ENCODE measurements around the gene TAF1C.
"Not testable (repeated sequence)": the region's sequence is repeated elsewhere in the genome, so short reads cannot be mapped to it uniquely, and the experiment has no call there.

The TAF1C gene, protein sequence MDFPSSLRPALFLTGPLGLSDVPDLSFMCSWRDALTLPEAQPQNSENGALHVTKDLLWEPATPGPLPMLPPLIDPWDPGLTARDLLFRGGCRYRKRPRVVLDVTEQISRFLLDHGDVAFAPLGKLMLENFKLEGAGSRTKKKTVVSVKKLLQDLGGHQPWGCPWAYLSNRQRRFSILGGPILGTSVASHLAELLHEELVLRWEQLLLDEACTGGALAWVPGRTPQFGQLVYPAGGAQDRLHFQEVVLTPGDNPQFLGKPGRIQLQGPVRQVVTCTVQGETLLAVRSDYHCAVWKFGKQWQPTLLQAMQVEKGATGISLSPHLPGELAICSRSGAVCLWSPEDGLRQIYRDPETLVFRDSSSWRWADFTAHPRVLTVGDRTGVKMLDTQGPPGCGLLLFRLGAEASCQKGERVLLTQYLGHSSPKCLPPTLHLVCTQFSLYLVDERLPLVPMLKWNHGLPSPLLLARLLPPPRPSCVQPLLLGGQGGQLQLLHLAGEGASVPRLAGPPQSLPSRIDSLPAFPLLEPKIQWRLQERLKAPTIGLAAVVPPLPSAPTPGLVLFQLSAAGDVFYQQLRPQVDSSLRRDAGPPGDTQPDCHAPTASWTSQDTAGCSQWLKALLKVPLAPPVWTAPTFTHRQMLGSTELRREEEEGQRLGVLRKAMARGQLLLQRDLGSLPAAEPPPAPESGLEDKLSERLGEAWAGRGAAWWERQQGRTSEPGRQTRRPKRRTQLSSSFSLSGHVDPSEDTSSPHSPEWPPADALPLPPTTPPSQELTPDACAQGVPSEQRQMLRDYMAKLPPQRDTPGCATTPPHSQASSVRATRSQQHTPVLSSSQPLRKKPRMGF

DNA sequence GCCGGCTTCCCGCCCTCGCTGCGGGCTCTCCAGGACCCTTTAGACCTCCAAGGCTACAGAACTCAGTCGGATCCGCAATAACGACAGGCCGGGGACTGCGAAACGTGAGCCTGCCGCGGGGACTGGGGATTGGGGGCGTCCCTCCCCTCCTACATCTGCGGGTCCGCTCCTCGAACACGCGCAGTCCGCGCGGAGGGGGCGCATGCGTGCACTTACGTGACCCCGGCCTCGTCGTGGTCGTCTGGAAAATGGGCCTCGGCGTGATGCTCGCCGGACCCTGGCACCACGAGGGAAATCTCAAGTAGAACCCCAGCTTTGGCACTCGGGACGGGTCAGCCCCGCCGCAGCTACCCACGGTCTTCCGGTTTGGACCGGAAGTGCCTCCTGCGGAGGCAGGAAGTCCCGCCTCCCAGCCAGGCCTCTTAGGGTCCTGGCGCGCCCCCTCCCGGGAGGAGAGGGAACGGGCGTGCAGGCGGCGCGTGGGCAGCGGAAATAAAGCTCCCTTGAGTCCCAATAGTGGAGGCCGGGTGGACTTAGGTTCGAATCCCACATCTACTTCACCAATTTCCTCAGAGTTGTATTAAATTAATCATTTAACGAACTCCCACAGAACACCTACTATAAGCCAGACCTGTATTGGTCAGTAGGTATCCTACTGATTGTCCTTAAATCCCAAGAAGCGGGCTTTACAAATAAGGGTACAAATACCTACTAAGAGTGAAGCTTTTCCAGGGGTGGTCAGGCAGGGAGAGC is at the start of gene TAF1C:
Gene TAF1C, minus strand, starts transcription at position 373 of the 753 bp plus-strand sequence. CDS start 2,069 bp downstream, outside the sequence.
- DNase-seq (ENCODE audit: low spot score), result peak; percentile 98

DNA sequence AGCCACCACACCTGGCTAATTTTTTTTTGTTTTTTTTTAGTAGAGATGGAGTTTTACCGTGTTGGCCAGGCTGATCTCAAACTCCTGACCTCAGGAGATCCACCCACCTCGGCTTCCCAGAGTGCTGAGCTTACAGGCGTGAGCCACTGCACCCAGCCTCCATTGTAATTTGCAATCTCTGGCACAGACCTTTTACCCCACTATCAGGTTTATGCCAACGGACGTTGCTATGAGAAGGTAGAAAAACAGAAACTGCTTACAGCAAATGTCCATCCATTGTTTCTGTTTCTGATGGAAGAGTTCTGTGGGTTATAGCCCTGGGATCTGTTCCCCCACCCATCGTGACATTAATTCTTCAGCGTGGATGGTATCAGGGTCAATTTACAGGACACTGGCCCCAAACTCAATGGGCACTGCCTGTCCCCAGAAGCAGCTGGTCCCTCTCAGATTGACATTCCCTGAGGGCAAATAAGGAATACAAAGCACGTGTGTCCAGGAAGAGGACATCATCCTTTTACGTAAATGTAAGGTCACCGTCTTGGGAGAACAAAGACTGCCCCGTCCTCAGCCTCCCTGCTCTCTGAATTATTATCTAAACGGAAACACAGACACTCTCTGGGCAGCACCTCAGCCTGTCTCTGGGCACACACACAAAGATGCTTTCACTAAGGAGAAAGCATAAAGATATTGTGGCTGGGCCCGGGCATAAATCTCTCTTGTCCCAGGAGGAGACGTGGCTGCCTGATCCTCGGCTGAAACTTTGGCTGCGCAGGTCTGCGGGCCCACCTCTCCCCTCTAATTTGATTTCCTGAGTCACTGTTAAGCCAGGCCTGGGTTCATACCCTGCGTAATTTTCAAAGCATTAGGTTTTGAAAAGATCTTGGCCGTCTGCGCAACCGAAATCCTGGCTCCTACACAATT is 47.7 kb upstream of the TAF1C start:
- no peak for DNase-seq (ENCODE audit: low spot score)

DNA sequence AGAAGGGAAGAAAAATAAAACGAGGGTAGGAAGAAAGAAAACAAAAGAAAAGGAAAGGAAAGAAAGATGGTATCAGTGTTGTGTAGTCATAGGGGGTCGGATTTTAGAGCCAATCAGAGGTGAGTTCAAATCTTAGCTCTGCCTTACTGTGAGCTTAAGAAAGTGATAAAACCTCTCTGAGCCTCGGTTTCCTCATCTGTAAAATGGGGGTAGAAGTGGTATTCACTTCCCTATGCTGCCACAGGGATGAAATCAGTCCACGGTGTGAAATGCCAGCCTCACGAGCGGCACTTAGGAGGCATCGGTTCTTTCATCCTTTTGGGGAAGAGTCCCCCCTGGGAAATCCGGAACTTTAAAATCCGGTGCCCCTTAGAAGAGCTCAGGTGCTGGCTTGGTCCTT is 46.9 kb upstream of the TAF1C start:
- no peak for DNase-seq (ENCODE audit: low spot score)

DNA sequence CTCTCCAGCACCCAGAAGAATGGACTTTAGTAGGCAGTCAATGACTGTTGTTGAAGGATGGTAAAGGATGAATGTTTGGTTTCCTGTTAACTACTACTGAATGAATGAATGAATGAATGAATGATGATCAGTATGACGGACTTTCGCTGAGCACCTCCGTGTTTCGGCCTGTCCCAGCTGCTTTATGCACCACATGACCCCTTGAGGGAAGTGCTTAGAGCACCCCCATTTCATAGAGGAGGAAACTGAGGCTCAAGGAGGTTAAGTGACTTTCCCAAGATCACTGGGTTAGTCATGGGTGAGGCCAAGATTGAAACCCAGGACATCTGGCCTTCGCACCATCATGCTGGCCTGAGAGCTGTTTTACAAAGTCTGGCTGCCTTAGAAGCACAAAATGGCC is 46.1 kb upstream of the TAF1C start:
- no peak for DNase-seq (ENCODE audit: low spot score)

DNA sequence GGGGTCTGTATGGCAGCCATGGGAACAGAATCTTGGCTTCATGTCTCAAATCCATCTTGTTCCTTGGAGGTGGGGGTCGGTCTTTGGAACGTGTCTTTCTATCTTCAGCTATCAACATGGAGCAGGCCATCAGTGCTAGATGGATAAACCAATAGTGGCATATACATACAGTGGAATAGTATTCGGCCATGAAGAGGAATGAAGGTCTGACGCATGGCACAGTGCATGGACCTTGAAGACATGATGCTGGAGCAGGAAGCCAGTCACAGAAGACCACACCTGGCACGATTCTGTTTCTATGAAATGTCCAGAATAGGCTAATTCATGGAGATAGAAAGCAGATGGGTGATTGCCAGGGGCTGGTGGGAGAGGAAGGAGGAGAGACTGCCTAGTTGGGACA is 45.2 kb upstream of the TAF1C start:
- DNase-seq (ENCODE audit: low spot score), result no peak

DNA sequence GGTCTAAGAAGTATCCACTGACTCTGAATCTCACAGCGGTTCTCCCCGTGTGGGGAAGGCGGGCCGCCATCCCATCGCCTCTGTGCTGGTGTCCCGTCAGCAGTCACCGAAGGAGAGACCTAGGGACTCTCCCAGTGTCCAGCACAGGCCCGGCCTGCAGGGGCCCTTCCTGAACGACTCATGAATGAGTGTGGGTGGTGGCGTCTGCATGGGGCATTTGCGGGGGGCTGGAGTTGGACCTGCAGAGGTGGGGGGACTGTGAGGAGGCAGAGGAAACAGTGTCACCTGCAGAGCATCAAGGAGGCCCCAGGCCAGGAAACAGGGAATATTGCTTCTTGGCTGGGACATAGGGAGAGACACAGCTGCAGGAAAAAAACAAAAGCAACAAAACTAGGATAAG is 42.6 kb upstream of the TAF1C start:
- no peak for DNase-seq (ENCODE audit: low spot score)

DNA sequence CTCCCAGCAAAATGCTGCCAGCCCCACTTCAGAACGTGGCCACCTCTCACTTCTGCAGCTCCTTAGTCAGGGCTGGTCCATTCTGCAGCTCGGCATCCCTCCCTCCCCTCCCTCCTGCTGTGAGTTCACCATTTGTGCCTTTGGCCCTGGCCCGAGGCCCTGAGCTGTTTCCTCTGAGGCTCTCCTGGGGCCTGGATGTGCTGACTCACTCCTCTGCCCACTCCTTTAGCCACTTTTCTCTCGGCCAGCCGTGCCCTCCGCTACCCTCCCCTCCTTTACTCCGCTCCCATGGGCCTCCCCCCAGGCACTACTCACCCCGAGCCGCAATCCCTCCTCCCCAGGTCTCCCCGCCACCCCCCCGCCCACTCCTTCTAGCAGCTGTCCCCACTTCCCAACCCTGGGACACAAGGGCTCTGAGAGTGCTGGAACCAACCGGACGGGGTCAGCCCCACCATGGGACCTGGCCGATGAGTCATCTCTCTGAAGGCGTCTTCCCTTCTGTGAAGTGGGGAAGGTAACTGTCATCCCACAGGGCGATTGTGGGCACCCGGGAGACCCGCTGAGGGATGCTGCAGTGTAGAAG is 41.5 kb upstream of the TAF1C start:
- no peak for DNase-seq (ENCODE audit: low spot score)

DNA sequence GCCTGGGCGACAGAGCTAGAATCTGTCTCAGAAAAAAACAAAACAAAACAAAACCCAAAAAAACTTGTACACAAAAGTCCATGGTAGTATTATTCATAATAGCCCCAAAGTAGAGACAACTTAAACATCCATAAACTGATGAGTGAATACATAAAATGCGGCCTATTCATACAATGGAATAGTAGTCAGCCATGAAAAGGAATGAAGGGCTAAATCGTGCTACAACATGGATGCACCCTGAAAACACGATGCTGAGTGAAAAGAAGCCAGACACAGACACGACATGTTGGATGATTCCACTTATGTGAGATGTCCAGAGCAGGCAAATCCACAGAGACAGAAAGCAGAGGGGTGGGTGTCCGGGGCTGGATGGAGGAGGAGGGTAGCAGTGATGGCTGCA is 40.7 kb upstream of the TAF1C start:
- DNase-seq (ENCODE audit: low spot score), result no peak

DNA sequence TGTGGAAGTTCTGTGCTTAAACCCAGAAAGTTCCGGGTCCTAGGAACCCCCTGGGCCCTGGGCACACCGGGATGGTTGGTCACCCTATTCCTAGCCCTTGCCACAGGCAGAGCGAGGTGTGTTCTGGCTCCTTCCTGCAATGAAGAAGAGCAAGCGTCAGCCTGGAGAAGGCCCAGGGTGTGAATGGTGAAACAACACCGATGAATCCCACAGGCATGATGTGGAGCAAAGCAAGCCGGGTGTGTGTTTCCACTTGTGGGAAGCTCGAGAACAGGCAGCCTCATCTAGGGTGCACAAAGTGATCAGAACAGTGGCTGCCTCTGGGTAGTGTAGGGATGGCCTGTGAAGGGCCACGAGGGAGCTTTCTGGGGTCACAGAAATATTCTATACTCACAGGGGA is 39.2 kb upstream of the TAF1C start:
- no peak for DNase-seq (ENCODE audit: low spot score)

DNA sequence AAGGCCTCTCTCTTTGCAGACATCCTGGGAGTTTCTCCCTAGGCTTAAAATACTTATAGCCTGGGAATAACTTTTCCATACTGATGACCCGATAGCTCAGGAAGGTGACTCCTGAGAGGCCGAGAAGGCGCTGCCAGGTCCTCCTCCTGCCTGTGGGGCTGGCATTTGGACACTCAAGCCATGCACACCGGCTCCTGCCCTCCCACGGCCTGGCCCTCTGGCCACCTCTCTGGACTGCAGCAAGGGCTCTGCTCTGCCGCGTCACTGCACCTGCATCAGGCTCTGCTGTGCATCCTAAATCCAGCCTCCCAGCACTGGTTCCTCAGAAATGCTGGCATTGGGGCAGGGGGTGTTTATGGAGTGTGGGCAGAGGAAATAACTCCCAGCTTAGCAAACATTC is 38.7 kb upstream of the TAF1C start:
- DNase-seq (ENCODE audit: low spot score), result no peak

DNA sequence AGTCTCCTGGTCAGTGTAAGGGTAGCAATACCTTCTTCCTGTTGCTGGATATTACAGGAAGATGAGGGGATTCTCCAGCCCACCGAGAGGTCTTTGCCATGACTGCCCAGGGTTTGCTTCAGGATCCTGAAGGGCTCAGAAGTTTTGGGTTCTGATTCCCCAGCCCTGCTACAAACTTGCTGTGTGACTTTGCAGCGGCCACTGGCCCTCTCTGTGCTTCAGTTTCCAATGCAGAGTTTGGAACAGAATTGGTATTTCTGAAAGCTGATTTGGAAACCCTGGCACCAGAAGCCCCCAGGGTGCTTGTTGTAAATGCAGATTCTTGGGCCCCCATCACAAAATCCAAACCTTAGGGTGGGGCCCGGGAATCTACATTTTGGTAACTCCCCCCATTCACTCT is 38.3 kb upstream of the TAF1C start:
- DNase-seq (ENCODE audit: low spot score), result no peak

DNA sequence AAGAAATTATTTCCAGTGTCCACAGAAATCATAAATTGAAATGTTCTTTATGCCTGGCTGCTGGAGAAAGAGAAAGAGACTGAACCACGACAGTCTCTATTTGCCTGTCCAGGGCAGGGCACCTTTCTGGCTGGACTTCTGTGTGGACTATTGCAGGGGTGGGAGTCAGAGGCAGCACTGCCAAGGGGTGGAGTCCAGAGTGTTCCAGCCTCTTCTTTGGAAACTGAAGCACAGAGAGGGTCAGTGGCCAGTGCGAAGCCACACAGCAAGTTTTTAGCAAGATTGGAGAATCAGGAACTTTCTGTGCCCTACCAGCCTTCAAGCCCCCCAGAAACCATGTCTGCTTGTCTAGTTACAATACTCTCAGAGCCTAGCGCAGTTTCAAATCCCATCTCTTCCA is 37.7 kb upstream of the TAF1C start:
- DNase-seq (ENCODE audit: low spot score), result no peak

DNA sequence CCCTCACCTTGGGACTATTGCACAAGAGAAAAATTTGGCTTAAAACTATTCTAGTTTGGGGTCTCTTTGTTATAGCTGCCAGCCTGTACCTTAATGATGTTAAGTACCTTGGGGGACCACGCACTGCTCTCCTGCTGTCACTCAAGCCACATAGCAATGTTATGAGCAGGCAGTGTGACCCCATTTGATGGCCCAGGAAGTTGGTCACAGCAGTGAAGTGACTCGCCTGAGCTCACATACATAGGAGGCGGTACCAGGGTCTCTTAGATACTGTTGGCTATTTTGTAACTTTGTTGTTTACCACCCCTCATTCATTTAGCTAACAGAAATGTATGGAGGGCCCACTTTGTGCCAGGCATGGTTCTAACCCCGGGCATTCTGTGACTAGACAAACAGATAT is 36.6 kb upstream of the TAF1C start:
- DNase-seq (ENCODE audit: low spot score), result no peak

DNA sequence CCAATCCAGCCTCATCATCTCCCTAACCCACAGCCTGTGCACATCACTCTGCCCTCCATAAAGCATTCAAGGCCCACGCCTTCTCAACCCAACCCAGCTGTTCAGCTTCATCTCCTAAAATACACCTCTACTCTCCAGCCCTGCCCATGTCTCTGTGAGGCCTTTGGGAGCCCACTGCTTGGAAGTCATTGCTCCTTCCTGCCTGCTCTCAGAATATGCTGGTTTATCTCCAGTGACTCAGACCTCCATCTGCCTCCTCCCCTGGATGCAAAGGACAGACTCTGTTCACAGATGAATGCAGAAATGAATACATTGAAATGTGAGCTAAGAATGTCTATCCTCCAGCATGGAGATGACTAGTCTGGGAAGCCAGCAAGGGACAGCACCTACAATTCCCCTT is 34.0 kb upstream of the TAF1C start:
- DNase-seq (ENCODE audit: low spot score), result no peak

DNA sequence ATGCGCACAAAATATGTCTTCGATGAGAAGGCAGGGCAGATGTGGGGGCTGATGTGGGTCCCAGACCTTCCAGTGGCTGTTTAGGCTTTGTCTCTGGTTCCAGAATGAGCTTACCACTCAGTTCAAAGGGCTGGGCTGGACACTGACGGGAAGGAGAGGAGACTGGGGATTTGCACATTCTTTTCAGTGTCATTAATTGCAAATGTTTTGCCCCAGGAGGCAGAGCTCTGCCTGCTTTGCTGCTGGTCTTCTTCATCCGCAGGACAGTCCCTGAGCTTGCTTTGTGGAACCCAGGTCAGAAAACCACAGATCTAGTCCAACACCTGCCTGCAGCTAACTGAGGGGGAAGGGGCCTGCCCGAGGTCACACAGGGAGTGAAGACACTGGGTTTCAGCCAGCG is 32.1 kb upstream of the TAF1C start:
- no peak for DNase-seq (ENCODE audit: low spot score)

DNA sequence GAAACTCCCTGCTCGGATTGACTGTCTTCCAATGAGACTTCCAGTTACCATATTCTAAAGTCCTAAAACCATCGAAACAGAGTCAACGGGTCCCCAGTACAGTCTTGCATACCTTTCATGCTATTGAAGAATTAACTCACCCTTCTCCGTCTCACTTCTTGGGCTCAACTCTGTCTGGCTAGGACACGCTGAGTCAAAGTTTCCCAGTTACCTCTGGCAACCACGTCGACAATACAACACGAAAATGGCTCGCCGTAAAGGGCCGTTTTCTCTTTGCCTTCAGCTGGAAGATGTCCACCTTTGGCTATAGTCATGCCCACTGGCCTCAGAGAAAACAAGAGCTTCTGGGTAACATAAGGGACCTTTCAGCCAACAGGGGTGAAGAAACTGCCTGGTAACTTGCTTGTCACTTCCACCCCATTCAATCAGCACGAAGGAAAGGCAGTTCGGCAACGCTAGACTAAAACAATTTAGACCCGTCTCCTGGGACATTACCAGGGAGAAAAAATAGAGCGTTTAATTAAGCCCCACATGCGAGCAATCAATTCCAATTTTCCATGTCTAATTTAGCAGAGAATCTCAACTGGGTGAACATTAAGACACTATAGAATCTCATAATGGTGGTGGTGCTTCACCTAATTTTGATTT is 31.4 kb upstream of the TAF1C start:
- no peak for DNase-seq (ENCODE audit: low spot score)

DNA sequence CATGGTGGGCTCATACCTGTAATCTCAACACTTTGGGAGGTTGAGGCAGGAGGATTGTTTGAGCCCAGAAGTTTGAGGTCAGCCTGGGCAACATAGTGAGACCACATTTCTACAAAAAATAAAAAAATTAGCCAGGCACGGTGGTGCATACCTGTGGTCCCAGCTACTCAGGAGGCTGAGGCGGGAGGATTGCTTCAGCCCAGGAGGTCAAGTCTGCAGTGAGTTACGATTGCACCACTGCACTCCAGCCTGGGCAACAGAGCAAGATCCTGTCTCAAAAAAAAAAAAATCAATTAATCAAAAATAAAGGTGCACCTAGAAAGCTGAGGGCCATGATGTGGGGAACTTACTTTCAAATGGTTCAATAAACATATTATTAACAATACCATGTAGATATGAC is 29.3 kb upstream of the TAF1C start:
- not testable (repeated sequence) for DNase-seq (ENCODE audit: low spot score)

DNA sequence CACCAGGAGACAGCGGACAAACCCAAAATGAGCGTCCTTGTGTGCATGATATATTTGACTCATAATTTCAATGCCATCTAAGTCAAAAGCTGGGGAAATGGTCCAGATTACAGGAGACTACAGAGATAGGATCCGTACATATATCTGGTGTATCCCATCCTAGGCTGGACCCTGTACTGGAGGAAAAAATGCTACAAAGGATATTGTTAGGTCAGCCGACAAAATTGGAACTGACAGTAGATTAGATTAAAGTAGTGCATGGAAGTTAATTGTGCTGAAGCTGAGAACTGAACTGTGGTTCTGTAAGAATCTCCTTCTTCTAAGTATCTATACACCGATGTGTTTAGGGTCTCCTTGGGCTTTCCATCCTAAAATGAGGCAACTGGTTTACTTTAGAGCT is 28.7 kb upstream of the TAF1C start:
- no peak for DNase-seq (ENCODE audit: low spot score)

DNA sequence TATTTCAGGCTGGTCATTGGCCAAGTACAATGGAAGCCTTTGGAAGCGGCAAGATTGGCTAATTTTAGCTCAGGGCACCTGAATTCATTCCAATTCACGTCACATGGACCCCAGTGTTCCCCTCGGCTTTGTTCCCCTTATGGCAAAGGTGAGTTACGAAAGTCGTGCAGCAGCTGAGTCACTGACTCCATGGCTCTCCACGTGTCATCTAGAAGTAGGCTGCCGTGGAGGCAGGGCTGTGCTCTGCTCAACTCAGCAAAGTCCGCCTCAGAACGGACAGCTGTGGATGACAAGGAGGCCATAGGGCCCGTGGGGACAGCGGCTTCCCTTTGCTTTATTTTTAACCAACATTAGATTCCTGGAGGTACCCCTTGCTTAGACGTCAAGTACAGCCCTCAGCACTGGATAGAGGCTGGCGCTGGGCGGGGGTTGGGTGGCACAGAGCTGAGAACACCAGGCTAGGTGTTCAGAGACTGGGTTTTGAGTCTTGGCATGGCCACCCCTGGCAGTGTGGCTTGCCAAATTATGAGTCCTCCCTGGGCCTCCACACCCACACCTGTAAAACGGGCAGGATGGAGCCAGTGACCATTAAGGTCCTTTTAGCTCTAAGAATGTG is 27.7 kb upstream of the TAF1C start:
- no peak for DNase-seq (ENCODE audit: low spot score)

DNA sequence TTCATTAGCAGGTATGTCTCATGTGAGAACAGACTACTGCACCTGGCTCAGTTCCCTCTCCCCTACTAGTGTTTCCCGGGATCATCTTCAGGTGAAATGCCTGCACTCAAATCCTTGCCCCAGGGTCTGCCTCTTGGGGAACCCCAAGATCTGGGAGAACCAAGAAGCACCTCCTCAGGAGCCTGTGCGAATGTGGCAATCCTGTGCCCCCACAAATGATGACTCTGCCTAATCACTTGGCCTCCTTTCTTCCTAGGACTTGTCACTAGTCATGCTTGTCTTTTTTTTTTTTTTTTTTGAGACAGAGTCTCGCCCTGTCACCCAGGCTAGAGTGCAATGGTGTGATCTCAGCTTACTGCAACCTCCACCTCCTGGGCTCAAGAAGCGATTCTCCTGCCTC is 25.8 kb upstream of the TAF1C start:
- no peak for DNase-seq (ENCODE audit: low spot score)
